ENCODE results near the gene PRELID3B. TPM values are rescaled to one million over a fixed set of nuclear protein-coding genes. Genes with fewer than 3 reads are reported as not detected.
A peak's percentile ranks its signal among the peaks of the same experiment; 100 is the strongest.

PRELID3B gene
- total and polyA plus RNA-seq, 2 of the 13 experiments (the other 11 are each of a cell fraction or from before 2014, with no cell fraction given), result 23.3 to 42.6 TPM

DNA sequence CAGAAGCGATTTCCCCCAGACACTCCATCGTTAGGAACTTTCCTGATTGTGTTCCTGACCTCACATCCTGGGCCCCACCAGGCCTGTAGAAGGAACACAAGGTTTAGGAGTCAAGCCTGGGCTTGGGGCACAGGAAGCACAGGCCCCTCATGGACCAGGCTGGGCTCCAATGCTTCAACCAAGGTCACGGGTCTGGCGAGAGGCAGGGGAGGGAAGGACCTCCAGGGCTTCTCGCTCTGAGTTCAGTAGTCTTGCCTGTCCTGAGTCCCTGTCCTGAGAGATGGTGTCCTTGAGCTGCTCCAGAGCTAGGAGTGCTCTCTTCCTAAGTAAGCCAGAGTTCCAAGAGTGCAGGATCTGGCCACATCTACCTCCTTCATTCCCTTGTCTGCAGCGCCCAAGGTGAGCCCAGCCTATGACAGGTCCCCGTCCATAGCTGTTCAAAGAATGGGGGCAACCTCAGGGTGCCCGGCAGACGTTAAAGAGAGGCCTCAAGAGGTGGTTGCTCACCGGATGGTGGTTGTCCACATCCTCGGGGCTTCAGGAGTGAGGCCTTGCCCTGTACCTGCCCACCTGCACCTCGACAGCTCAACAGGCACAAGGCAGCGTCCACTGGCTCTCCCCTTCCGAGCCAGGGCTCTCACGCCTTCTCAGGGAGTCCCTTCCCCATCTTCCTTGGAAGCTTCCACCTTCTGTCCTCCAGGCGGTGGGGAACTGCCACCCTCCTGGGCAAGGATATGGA, 24.9 kb downstream of the PRELID3B start (continued):
- TF ChIP-seq, protein P1, sequence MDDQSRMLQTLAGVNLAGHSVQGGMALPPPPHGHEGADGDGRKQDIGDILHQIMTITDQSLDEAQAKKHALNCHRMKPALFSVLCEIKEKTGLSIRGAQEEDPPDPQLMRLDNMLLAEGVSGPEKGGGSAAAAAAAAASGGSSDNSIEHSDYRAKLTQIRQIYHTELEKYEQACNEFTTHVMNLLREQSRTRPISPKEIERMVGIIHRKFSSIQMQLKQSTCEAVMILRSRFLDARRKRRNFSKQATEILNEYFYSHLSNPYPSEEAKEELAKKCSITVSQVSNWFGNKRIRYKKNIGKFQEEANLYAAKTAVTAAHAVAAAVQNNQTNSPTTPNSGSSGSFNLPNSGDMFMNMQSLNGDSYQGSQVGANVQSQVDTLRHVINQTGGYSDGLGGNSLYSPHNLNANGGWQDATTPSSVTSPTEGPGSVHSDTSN (CRISPR knock-in tag; IDR thresholded peaks at IDR 0.05; ENCODE audit: borderline replicate concordance), result no peak
- peak; percentile 71; the same call in 1 of the 2 replicates for TF ChIP-seq ZIK1 (CRISPR knock-in tag; IDR thresholded peaks at IDR 0.05; ENCODE audit: borderline replicate concordance, low read depth)
- TF ChIP-seq ZNF772 (CRISPR knock-in tag; IDR thresholded peaks at IDR 0.05), result 0 out of 2 replicates have a peak, but pooled peaks have one; percentile 29
- no peak for TF ChIP-seq ZMYM4 (CRISPR knock-in tag; IDR thresholded peaks at IDR 0.05)
- no peak for TF ChIP-seq ZNF12 (CRISPR knock-in tag; IDR thresholded peaks at IDR 0.05)
- TF ChIP-seq ZNF441 (CRISPR knock-in tag; IDR thresholded peaks at IDR 0.05; ENCODE audit: borderline replicate concordance), result no peak
- TF ChIP-seq, protein P2, sequence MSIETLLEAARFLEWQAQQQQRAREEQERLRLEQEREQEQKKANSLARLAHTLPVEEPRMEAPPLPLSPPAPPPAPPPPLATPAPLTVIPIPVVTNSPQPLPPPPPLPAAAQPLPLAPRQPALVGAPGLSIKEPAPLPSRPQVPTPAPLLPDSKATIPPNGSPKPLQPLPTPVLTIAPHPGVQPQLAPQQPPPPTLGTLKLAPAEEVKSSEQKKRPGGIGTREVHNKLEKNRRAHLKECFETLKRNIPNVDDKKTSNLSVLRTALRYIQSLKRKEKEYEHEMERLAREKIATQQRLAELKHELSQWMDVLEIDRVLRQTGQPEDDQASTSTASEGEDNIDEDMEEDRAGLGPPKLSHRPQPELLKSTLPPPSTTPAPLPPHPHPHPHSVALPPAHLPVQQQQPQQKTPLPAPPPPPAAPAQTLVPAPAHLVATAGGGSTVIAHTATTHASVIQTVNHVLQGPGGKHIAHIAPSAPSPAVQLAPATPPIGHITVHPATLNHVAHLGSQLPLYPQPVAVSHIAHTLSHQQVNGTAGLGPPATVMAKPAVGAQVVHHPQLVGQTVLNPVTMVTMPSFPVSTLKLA (IDR thresholded peaks at IDR 0.05), result no peak
- 0 out of 2 replicates have a peak, but pooled peaks have one; percentile 5 for TF ChIP-seq ZNF567 (CRISPR knock-in tag; IDR thresholded peaks at IDR 0.05; ENCODE audit: borderline replicate concordance)
- TF ChIP-seq SIN3A (IDR thresholded peaks at IDR 0.05; ENCODE audit: borderline replicate concordance, low read depth, low read length), result no peak
- TF ChIP-seq, protein P3, sequence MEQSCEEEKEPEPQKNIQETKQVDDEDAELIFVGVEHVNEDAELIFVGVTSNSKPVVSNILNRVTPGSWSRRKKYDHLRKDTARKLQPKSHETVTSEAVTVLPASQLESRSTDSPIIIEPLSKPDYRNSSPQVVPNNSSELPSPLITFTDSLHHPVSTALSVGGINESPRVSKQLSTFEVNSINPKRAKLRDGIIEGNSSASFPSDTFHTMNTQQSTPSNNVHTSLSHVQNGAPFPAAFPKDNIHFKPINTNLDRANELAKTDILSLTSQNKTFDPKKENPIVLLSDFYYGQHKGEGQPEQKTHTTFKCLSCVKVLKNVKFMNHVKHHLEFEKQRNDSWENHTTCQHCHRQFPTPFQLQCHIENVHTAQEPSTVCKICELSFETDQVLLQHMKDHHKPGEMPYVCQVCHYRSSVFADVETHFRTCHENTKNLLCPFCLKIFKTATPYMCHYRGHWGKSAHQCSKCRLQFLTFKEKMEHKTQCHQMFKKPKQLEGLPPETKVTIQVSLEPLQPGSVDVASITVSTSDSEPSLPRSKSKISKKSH (CRISPR knock-in tag; IDR thresholded peaks at IDR 0.05; ENCODE audit: borderline replicate concordance), result 0 out of 2 replicates have a peak, but pooled peaks have one; percentile 77
- TF ChIP-seq BORCS8-MEF2B (CRISPR knock-in tag; IDR thresholded peaks at IDR 0.05), result no peak
- no peak for TF ChIP-seq THAP11 (CRISPR knock-in tag; IDR thresholded peaks at IDR 0.05)
- peak; percentile 67; the same call in 1 of the 2 replicates for TF ChIP-seq KDM5B (CRISPR knock-in tag; IDR thresholded peaks at IDR 0.05; ENCODE audit: borderline replicate concordance)
- TF ChIP-seq GLI4 (CRISPR knock-in tag; IDR thresholded peaks at IDR 0.05; ENCODE audit: borderline replicate concordance), result 0 out of 2 replicates have a peak, but pooled peaks have one; percentile 31
- no peak for TF ChIP-seq NFE2L1 (CRISPR knock-in tag; IDR thresholded peaks at IDR 0.05; ENCODE audit: borderline replicate concordance)
- TF ChIP-seq ETV6 (CRISPR knock-in tag; conservative IDR thresholded peaks at IDR 0.05), result no peak
- no peak for TF ChIP-seq SATB2 (CRISPR knock-in tag; IDR thresholded peaks at IDR 0.05)
- TF ChIP-seq SMARCC2 (IDR thresholded peaks at IDR 0.05), result no peak
- TF ChIP-seq ZNF451 (CRISPR knock-in tag; IDR thresholded peaks at IDR 0.05), result peak; percentile 28; the same call in 1 of the 2 replicates
- 0 out of 2 replicates have a peak, but pooled peaks have one; percentile 32 for TF ChIP-seq HIVEP1 (CRISPR knock-in tag; IDR thresholded peaks at IDR 0.05)
- no peak for TF ChIP-seq ZNF724P (CRISPR knock-in tag; IDR thresholded peaks at IDR 0.05; ENCODE audit: borderline replicate concordance)
- TF ChIP-seq CEBPG (CRISPR knock-in tag; IDR thresholded peaks at IDR 0.05), result no peak
- 0 out of 2 replicates have a peak, but pooled peaks have one; percentile 29 for TF ChIP-seq ZC3H13 (CRISPR knock-in tag; IDR thresholded peaks at IDR 0.05)
- TF ChIP-seq, protein P4, sequence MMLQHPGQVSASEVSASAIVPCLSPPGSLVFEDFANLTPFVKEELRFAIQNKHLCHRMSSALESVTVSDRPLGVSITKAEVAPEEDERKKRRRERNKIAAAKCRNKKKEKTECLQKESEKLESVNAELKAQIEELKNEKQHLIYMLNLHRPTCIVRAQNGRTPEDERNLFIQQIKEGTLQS (CRISPR knock-in tag; IDR thresholded peaks at IDR 0.05), result no peak
- TF ChIP-seq ZNF891 (CRISPR knock-in tag; IDR thresholded peaks at IDR 0.05), result peak; percentile 69; the same call in 1 of the 2 replicates
- TF ChIP-seq ZNF296 (CRISPR knock-in tag; conservative IDR thresholded peaks at IDR 0.05), result no peak
- no peak for TF ChIP-seq KMT2B (CRISPR knock-in tag; IDR thresholded peaks at IDR 0.05)

Measured in HepG2 (cell line).